HEK293T (cell line): ENCODE results near the gene AARS1.
"Not testable (repeated sequence)": the region's sequence is repeated elsewhere in the genome, so short reads cannot be mapped to it uniquely, and the experiment has no call there.

ENCODE experiments used
- CTCF ChIA-PET: fragments of 350-600 bp; formaldehyde crosslinking; extraction: SDS; loops from one replicate; lab custom pipeline; 2021; ENCODE audit warnings: antibody characterized with exemption, inconsistent platforms; lab: Yijun Ruan, JAX
- POLR2A ChIA-PET: fragments of 350-600 bp; formaldehyde crosslinking; extraction: SDS; loops from one replicate; lab custom pipeline; 2020; ENCODE audit warnings: antibody characterized with exemption, inconsistent platforms; lab: Yijun Ruan, JAX
- DNase-seq: peaks from one replicate; pipeline ENCODE4 v3.0.0; 2012; ENCODE audit warnings: mixed read lengths; ENCODE audit errors: extremely low spot score
- ARNT ChIP-seq: fragments of 450-650 bp; IDR thresholded peaks from 2 replicates; pipeline ENCODE4 v1.6.1; 2017; ENCODE audit warnings: mild to moderate bottlenecking
- BHLHE40 ChIP-seq: fragments of 450-650 bp; IDR thresholded peaks from 2 replicates; pipeline ENCODE4 v1.6.1; 2016; ENCODE audit warnings: mild to moderate bottlenecking, moderate library complexity, borderline replicate concordance
- CTBP1 ChIP-seq: fragments of 450-650 bp; IDR thresholded peaks from 2 replicates; pipeline ENCODE4 v1.6.1; 2016; ENCODE audit warnings: borderline replicate concordance
- ELF4 ChIP-seq: fragments of 450-650 bp; IDR thresholded peaks from 2 replicates; pipeline ENCODE4 v1.6.1; 2017; ENCODE audit warnings: antibody characterized with exemption
- FOXA1 ChIP-seq: fragments of 450-650 bp; IDR thresholded peaks from 2 replicates; pipeline ENCODE4 v1.6.1; 2016; ENCODE audit warnings: mild to moderate bottlenecking
- FOXK2 ChIP-seq: fragments of 450-650 bp; IDR thresholded peaks from 2 replicates; pipeline ENCODE4 v1.6.1; 2016; ENCODE audit warnings: mild to moderate bottlenecking
- FOXM1 ChIP-seq: fragments of 450-650 bp; IDR thresholded peaks from 2 replicates; pipeline ENCODE4 v1.6.1; 2017; ENCODE audit warnings: mild to moderate bottlenecking, borderline replicate concordance
- HDGF ChIP-seq: fragments of 450-650 bp; IDR thresholded peaks from 2 replicates; pipeline ENCODE4 v1.6.1; 2017; ENCODE audit warnings: antibody characterized with exemption, borderline replicate concordance
- L3MBTL2 ChIP-seq: fragments of 450-650 bp; conservative IDR thresholded peaks from 2 replicates; pipeline ENCODE4 v1.6.1; 2016; ENCODE audit warnings: mild to moderate bottlenecking
- LEF1 ChIP-seq: fragments of 450-650 bp; IDR thresholded peaks from 2 replicates; pipeline ENCODE4 v1.6.1; 2017; ENCODE audit warnings: mild to moderate bottlenecking, borderline replicate concordance
- NFRKB ChIP-seq: fragments of 450-650 bp; IDR thresholded peaks from 2 replicates; pipeline ENCODE4 v1.6.1; 2016; ENCODE audit warnings: mild to moderate bottlenecking, moderate library complexity
- PKNOX1 ChIP-seq: fragments of 450-650 bp; IDR thresholded peaks from 2 replicates; pipeline ENCODE4 v1.6.1; 2016
- SP1 ChIP-seq: fragments of 450-650 bp; IDR thresholded peaks from 2 replicates; pipeline ENCODE4 v1.6.1; 2017
- SUZ12 ChIP-seq: fragments of 450-650 bp; IDR thresholded peaks from 2 replicates; pipeline ENCODE4 v1.6.1; 2016; ENCODE audit warnings: mild to moderate bottlenecking
- TARDBP ChIP-seq: fragments of 450-650 bp; IDR thresholded peaks from 2 replicates; pipeline ENCODE4 v1.6.1; 2016
- ZNF384 ChIP-seq: fragments of 450-650 bp; IDR thresholded peaks from 2 replicates; pipeline ENCODE4 v1.6.1; 2016

AARS1 gene

DNA sequence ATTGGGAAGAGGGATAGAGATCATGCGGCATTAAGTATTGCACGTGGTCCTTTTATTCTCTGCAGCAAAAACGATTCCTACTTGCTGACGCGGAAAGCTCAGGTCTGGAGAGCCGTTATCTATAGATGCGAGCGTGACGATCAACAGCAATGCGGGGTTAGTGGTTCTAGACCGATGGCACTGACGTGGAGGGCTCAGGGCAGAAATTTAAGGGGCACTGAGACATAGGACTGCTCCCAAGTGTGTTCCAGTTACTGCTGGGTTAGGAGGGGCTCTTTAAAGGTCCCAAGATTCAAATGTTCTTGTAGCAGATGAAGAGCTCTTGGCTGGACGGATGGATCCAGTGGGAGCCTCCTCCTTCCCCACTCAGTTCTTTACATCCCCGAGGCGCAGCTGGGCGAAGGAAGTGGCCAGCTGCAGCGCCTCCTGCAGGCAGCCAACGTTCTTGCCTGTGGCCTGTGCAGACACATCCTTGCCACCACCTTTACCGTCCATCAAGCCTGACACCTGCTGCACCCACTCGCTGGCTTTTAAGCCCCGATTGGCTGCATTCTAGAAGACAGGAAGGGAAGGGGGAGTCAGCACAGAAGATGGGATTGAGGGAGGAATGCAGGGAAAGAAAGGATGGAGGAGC, 36.8 kb downstream of the AARS1 start:
- peak; percentile 68 for DNase-seq
- ChIA-PET POLR2A (interaction anchor here (0.7 to 1.2 kb wide), 5 partner anchors 8 to 129 kb away, joined by 3 to 9 read pairs (median 3); partner anchors contain the start of gene AARS1), CTCF (interaction anchor here (0.9 to 1.5 kb wide), 4 partner anchors 11 to 93 kb away, joined by 3 to 11 read pairs (median 6); no protein-coding TSS in a partner anchor)
- 0 out of 2 replicates have a peak, but pooled peaks have one; percentile 32 for TF ChIP-seq HDGF
- no peak for TF ChIP-seq ELF4
- TF ChIP-seq CTBP1 = no peak
- no peak for TF ChIP-seq SUZ12
- no peak for TF ChIP-seq FOXM1
- 0 out of 2 replicates have a peak, but pooled peaks have one; percentile 22 for TF ChIP-seq PKNOX1
- TF ChIP-seq SP1 = no peak
- TF ChIP-seq FOXA1 = no peak
- TF ChIP-seq BHLHE40 = no peak
- TF ChIP-seq ZNF384 = no peak
- no peak for TF ChIP-seq L3MBTL2
- TF ChIP-seq NFRKB = no peak
- TF ChIP-seq LEF1 = no peak
- TF ChIP-seq FOXK2 = no peak
- no peak for TF ChIP-seq TARDBP
- TF ChIP-seq ARNT = no peak

DNA sequence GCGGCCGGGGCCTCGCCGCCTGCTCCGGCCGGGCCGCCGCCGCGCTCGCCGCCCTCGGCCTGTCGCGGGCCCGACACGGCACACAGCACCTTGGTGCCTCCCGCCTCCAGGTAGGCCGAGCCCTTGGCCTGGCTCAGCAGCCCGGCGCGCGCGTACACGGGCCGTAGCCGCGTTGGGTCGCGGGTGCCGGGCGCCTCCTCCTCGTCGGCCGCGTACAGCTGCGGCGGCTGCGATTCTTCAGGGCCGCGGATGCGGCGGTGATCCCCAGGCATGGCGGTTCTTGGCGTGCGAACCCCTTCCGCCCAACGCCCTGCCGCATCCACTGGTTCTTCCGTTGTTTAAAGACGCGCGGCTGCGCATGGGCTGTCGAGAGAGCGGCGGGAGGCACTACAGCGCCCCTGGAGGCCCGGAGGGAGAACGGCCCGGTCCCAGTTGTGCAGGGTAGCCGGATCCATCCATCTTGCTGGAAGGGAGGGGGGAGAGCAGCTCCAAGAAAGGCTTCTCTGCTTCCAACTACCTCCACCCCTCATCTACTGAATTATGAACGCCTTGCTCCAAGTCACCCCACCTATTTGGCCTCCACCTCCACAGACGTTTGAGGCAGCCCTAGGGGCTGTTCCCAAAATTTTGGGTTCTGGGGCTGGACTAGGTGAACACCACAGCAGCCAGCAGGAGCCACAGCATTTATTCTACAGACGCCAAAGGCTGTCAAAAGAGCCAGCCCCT, 37.5 kb downstream of the AARS1 start, which contains the start of gene EXOSC6:
Gene EXOSC6 (minus strand): TSS at position 312 of the 726 bp plus-strand sequence. CDS start 40 bp downstream, at position 272.
- TF ChIP-seq FOXK2 = no peak
- no peak for TF ChIP-seq BHLHE40
- TF ChIP-seq SP1 = no peak
- no peak for TF ChIP-seq FOXA1
- no peak for TF ChIP-seq PKNOX1
- no peak for TF ChIP-seq LEF1
- TF ChIP-seq SUZ12 = no peak
- peak; percentile 70 for TF ChIP-seq ARNT
- TF ChIP-seq FOXM1 = peak; percentile 79; the same call in 1 of the 2 replicates
- TF ChIP-seq NFRKB = no peak
- no peak for TF ChIP-seq ZNF384
- TF ChIP-seq ELF4 = 0 out of 2 replicates have a peak, but pooled peaks have one; percentile 28
- TF ChIP-seq HDGF = peak; percentile 93; the same call in 1 of the 2 replicates
- TF ChIP-seq TARDBP = no peak
- TF ChIP-seq L3MBTL2 = peak; percentile 40; the same call in 1 of the 2 replicates
- CTCF ChIA-PET = interaction anchor here (0.7 to 1.9 kb wide), 6 partner anchors 10 to 100 kb away, joined by 3 to 11 read pairs (median 6); no protein-coding TSS in a partner anchor
- POLR2A ChIA-PET = interaction anchor here (0.7 to 1.2 kb wide), 5 partner anchors 9 to 110 kb away, joined by 3 to 9 read pairs (median 3); partner anchors contain the start of gene AARS1
- DNase-seq = peak; percentile 93

- ChIA-PET POLR2A (interaction anchor here (0.7 to 1.2 kb wide), 4 partner anchors 21 to 38 kb away, joined by 3 to 9 read pairs (median 4); partner anchors contain the start of gene AARS1), CTCF (interaction anchor here (0.7 to 1.9 kb wide), 4 partner anchors 9 to 99 kb away, joined by 3 to 11 read pairs (median 6); no protein-coding TSS in a partner anchor)
- TF ChIP-seq BHLHE40 = no peak
- peak; percentile 80 for TF ChIP-seq LEF1
- peak; percentile 48 for DNase-seq
Observed at GRCh38 chr16:70250748-70251628, 38.3 kb downstream of the AARS1 start.

GRCh38 chr16:70249697-70250096, 39.6 kb downstream of the AARS1 start:
- CTCF ChIA-PET, DNase-seq: not testable (repeated sequence)
- POLR2A ChIA-PET = interaction anchor here (0.9 kb wide), 1 partner anchor 10 kb away, joined by 3 read pairs; no protein-coding TSS in a partner anchor

DNA sequence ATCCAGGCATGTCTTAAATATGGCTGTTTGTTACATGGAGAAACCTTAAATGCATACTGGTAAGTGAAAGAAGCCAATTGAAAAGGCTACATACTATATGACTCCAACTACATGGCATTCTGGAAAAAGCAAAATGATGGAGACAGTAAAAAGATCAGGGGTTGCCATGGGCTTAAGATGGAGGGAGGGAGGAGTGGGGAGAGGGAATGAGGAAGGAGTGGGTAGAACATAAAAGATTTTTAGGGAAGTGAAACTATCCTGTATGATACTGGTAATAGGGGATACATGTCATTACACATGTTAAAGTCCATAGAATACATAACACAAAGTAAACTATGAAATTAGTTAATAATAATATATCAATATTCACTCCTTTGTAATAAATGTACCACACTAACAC, 50.5 kb downstream of the AARS1 start:
- DNase-seq, POLR2A ChIA-PET, CTCF ChIA-PET: not testable (repeated sequence)

GRCh38 chr16:70231831-70232230, 57.5 kb downstream of the AARS1 start:
- POLR2A ChIA-PET, CTCF ChIA-PET, DNase-seq: not testable (repeated sequence)

DNA sequence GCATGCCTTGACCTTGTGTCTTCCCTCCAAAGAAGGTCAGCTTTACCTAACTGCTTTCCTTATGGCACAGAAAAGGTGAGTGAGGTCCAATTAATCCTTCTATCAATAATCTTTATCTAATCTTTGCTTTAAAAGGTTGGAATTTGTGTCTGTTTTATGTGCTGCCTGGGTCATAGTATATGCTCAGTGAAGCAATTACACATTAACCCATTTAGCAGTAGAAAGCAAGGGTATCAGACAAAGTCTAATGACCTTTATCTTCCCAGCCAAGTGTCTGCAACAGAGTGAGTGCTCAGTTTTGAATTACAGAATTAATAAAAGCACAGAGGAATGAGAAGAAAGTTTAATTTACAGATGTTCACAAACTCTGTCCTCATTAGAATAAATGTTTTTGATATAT, 63.3 kb downstream of the AARS1 start:
- not testable (repeated sequence) for DNase-seq

GRCh38 chr16:70225430-70225829, 63.9 kb downstream of the AARS1 start:
- CTCF ChIA-PET, POLR2A ChIA-PET: not testable (repeated sequence)

More for the DNA sequence above, 63.3 kb downstream of the AARS1 start:
- CTCF ChIA-PET, POLR2A ChIA-PET: not testable (repeated sequence)

GRCh38 chr16:70224645-70225044, 64.7 kb downstream of the AARS1 start:
- DNase-seq, POLR2A ChIA-PET, CTCF ChIA-PET: not testable (repeated sequence)

More at GRCh38 chr16:70225430-70225829, 63.9 kb downstream of the AARS1 start:
- DNase-seq = not testable (repeated sequence)

- DNase-seq, POLR2A ChIA-PET, CTCF ChIA-PET: not testable (repeated sequence)
Observed at GRCh38 chr16:70223971-70224513, 65.3 kb downstream of the AARS1 start.
